Muscle of leg (tissue), 11 donors: ENCODE results near the gene MYO5A. TPM values are rescaled to one million over a fixed set of nuclear protein-coding genes. Genes with fewer than 3 reads are reported as not detected.
"Not testable (repeated sequence)": the region's sequence is repeated elsewhere in the genome, so short reads cannot be mapped to it uniquely, and the experiment has no call there.

Experiments
- DNase-seq: peaks from one replicate; pipeline ENCODE4 v3.0.0; 2013
- H3K27ac ChIP-seq: one replicate; pipeline ENCODE4 v1.5.1; 2013; ENCODE audit warnings: mild to moderate bottlenecking, low read length, control low read depth
- H3K27me3 ChIP-seq: one replicate; pipeline ENCODE4 v1.6.1; 2013; ENCODE audit warnings: low read length; ENCODE audit not compliant: control insufficient read depth, insufficient read depth
- H3K36me3 ChIP-seq: one replicate; pipeline ENCODE4 v1.6.1; 2013; ENCODE audit warnings: low read length; ENCODE audit not compliant: control insufficient read depth, insufficient read depth
- H3K4me1 ChIP-seq: one replicate; pipeline ENCODE4 v1.6.1; 2013; ENCODE audit warnings: low read length; ENCODE audit not compliant: control insufficient read depth, insufficient read depth
- H3K4me3 ChIP-seq: one replicate; pipeline ENCODE4 v1.5.1; 2013; ENCODE audit warnings: low read length, control low read depth
- H3K9me3 ChIP-seq: replicated peaks from 2 replicates; pipeline ENCODE4 v1.6.1; 2013; ENCODE audit warnings: low read depth, low read length; ENCODE audit not compliant: control insufficient read depth
- WGBS: methylation state at CpG from one replicate; pipeline ENCODE4 v1.1.5; 2013; ENCODE audit warnings: missing lambda C conversion rate; ENCODE audit not compliant: insufficient coverage; 5-methylcytosine and 5-hydroxymethylcytosine counted together
- polyA plus RNA-seq, 8 donors: library from polyadenylated mRNA; unstranded; fragments of 120-200 nt; gene quantifications; one replicate each; pipeline versions ENCODE4 v1.2.1 to v1.2.3, GENCODE V29; 2013; ENCODE audit warnings: inconsistent platforms in 1 of 8, low replicate concordance in 1 of 8; ENCODE audit not compliant: insufficient read length in 8 of 8, insufficient read depth in 1 of 8
- total RNA-seq: library from RNA; stranded (reverse); fragments of 120-200 nt; gene quantifications from one replicate; pipeline ENCODE4 v1.2.4, GENCODE V29; 2013

MYO5A gene
- total and polyA plus RNA-seq, 9 donors, result 3.9 to 9.9 (median 6.9) TPM

DNA sequence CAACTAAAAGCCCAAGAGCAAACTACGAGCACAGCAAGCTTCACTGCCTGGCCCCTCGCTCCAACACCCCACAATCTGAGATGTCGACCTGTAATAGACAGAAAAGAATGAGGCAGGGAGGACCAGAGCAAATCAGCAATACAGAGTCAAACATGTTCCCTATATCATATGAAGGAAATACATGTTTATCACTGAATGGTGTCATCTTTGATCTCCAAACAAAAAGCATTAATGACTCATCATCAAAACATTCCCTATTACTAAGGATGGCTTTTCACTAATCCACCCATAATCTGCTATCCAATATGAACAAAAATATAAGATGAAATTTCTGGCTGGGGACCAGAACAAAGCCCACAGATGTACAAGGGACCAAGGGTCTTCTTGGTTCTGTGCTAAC, 34.7 kb downstream of the MYO5A start:
- WGBS, result no CpG with 5 or more reads among the region's 3 CpGs
- Histone ChIP-seq H3K4me3 (no peak overlapping the region), H3K36me3 (no peaks in the 10 kb centered on the region)

DNA sequence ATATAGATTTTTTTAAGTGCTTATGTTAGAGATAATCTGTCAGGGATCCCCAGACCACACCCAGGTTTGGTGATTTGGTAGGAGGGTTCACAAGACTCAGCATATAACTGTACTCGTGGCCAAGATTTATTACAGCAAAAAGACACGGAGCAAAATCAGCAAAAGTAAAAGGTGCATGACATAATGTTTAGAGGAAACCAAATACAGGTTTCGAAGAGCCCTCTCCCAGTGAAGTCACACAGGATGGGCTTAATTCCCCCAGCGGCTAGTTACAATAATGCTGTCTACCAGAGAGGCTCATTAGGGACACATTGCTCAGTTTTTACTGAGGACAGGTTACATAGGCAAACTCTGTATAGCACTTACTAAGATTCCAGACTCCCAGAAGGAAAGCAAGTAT, 36.5 kb downstream of the MYO5A start:
- no peak overlapping the region for H3K4me3 ChIP-seq
- no peak overlapping the region for H3K27ac ChIP-seq
- 73% methylated on average over 3 of the region's 4 CpGs for WGBS
- DNase-seq, result no peak
- no peaks in the 10 kb centered on the region for H3K9me3 ChIP-seq
- H3K4me1 ChIP-seq, result no peaks in the 10 kb centered on the region
- no peaks in the 10 kb centered on the region for H3K36me3 ChIP-seq
- no peaks in the 10 kb centered on the region for H3K27me3 ChIP-seq

More for the DNA sequence above, 34.7 kb downstream of the MYO5A start:
- Histone ChIP-seq H3K27ac (no peak overlapping the region), H3K4me1 (no peaks in the 10 kb centered on the region), H3K27me3 (no peaks in the 10 kb centered on the region), H3K9me3 (no peaks in the 10 kb centered on the region)
- no peak for DNase-seq

DNA sequence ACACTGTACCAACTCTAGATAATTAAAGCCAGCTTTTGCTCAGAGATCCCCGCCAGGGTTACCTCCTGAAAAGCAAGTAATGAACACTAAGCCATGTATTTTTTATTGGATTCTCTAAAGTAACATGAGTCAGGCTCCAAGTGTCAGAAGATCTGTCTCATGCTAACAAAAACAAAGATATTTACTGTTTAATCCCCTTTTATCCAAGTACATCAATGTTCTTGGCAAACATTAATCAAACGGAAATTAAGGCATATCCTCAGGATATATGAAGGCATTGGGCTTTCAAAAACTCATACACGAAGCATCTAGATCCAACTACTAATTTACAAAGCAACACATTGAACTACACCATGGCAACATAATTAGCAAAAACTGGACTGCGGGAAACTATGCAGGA, 37.2 kb downstream of the MYO5A start:
- Histone ChIP-seq H3K36me3 (no peaks in the 10 kb centered on the region), H3K4me1 (no peaks in the 10 kb centered on the region), H3K4me3 (no peak overlapping the region), H3K9me3 (no peaks in the 10 kb centered on the region), H3K27ac (no peak overlapping the region), H3K27me3 (no peaks in the 10 kb centered on the region)
- no CpG with 5 or more reads among the region's 4 CpGs for WGBS
- DNase-seq, result no peak

DNA sequence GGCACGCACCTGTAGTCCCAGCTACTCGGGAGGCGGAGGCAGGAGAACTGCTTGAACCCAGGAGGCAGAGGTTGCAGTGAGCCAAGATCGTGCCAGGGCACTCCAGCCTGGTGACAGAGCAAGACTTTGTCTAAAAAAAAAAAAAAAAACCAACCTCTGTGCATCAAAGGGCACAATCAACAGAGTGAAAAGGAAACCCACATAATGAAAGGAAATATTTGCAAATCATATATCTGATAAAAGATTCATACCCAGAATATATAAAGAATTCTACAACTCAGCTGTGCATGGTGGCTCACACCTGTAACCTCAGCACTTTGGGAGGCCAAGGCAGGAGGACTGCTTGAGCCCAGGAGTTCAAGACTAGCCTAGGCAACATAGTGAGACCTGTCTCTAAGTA, 39.2 kb downstream of the MYO5A start:
- H3K4me1 ChIP-seq, H3K27me3 ChIP-seq: not testable (repeated sequence)

DNA sequence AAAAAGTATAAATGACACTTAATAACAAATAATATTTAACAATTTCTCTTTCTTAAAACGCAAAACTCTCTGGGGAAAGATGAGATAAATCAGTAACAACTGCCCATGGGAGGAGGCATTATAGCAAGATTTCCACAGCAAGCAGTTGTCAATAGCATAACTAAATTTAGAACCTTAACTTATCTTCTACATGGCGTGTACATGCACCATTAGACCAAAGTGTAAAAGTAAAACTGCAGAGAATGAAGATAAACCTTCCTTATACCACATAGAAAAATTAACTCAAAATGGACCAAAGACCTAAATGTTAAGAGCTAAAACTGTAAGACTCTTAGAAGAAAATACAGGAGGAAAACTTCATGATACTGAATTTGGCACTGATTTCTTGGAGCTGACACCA, 39.9 kb downstream of the MYO5A start:
- Histone ChIP-seq H3K9me3 (no peaks in the 10 kb centered on the region), H3K4me1 (no peaks in the 10 kb centered on the region), H3K4me3 (no peak overlapping the region), H3K27me3 (no peaks in the 10 kb centered on the region), H3K27ac (no peak overlapping the region), H3K36me3 (no peaks in the 10 kb centered on the region)
- DNase-seq, result no peak
- WGBS, result no CpG with 5 or more reads among the region's 2 CpGs

More for the DNA sequence above, 39.2 kb downstream of the MYO5A start:
- not testable (repeated sequence) for H3K36me3 ChIP-seq, H3K9me3 ChIP-seq, H3K4me3 ChIP-seq, DNase-seq, H3K27ac ChIP-seq
- no CpG with 5 or more reads among the region's 4 CpGs for WGBS

DNA sequence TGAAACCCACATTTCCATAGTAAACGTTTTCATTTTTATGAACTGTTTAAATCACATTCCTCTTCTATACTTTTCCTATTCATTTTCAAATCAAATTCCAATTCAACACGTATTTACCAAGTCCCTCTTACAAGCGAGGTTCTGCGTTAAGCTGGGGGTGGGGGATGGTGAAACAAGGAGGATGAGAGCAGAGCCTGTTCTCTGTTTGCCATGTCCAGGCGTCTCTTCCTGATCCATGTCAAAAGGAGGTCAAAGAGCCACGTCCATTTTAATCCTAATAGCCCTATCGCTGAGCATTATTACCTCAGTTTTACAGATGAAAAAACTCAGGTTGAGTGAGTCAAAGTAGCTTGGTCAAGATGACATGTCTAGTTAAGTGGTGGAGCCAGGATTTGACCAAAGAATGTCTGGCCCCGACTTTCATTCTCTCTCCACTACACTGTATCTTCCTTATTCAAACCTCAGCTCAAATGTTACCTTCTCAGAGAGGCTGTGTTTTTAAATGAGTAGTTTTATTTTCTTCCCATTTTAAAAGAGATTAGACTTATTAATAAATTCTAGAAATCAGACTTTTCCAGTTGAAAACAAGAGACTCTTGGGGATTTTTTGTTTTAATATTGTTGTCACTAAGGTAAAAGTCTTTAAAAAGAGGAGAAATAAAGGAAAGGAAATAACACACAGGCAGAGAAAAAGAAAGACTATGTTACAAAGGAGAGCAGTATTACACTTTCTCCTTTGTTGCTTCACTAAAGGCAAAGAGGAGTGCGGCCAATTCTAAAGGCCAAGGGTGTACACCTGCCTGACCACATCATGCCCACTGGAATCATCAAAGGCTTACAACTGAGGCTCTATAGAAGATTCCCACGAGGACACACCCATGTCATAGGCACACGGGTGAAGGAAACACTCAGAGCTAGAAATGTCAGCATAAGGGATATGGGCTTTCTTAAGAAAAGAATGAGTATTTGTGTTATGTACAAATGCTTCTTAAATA, 42.4 kb downstream of the MYO5A start:
- Histone ChIP-seq H3K27me3 (no peaks in the 10 kb centered on the region), H3K4me3 (no peak overlapping the region), H3K27ac (no peak overlapping the region), H3K36me3 (no peaks in the 10 kb centered on the region), H3K4me1 (peaks cover 3% of the 10 kb centered on the region), H3K9me3 (no peaks in the 10 kb centered on the region)
- 70% methylated on average over 3 of the region's 11 CpGs for WGBS
- DNase-seq, result no peak

DNA sequence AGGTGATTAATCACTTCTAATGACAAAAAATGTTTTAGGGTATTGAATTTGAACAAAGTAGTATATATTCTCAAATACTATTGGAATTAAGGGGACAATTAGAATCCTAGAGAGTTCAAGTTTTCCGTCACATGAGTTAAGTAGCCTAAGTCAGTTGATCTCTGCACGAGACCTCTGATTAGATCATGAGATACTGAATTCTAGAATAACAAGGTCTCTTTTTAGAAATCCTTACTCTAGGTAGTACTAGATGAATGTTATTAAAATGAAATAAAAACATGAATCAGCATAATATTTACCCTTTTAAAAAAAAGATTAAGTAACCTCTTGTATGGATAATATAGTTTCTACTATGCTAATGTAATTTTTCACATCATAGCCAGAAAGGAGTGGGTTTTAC, 43.4 kb downstream of the MYO5A start:
- Histone ChIP-seq H3K36me3 (no peaks in the 10 kb centered on the region), H3K27me3 (no peaks in the 10 kb centered on the region), H3K9me3 (no peaks in the 10 kb centered on the region), H3K4me3 (no peak overlapping the region), H3K27ac (no peak overlapping the region), H3K4me1 (peaks cover 7% of the 10 kb centered on the region)
- DNase-seq, result no peak
- WGBS, result no CpG with 5 or more reads among the region's 2 CpGs

DNA sequence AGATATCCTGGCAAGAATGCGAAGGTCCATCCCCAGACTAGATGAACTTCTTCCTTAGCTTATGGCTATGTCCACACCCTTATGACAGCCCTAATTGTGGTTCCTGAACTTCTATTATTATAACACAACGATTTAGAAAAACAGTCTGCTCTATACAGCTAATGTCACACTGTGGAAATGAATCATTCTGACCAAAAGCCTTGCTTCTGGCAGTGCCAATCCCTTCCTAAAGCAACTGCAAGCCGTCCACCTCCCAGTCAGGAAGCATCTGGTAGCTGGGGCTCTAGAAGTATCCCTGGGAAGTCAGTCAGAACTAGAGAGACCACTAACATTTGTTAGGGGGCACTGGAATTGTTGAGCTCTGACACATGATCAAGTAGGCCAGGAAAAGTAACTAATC, 45.0 kb downstream of the MYO5A start:
- Histone ChIP-seq H3K4me1 (peaks cover 7% of the 10 kb centered on the region), H3K4me3 (no peak overlapping the region), H3K9me3 (no peaks in the 10 kb centered on the region), H3K27me3 (no peaks in the 10 kb centered on the region), H3K36me3 (no peaks in the 10 kb centered on the region), H3K27ac (no peak overlapping the region)
- no peak for DNase-seq
- WGBS, result no CpG with 5 or more reads among the region's 3 CpGs

DNA sequence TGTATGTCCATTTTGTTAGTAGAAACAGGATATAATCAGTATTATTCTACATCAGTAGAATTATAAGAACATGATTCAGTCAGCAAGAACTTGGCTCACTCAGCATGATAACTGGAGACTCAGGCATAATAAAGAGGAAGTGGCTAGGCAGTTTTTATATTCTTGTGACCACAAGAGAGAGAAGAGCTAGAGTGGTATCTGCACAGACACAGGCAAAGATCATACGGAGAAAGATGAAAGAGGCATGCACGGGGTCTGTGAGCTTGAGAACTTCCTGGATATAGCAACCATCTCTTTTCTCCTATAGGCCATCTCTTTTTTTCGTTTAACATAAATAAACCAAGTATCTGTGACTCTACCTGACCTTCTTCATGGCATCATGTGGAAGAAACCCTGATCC, 46.8 kb downstream of the MYO5A start:
- peak; percentile 73 for DNase-seq
- Histone ChIP-seq H3K27me3 (no peaks in the 10 kb centered on the region), H3K4me1 (peaks cover 7% of the 10 kb centered on the region), H3K4me3 (no peak overlapping the region), H3K9me3 (no peaks in the 10 kb centered on the region), H3K27ac (peak overlapping the region; percentile 53), H3K36me3 (no peaks in the 10 kb centered on the region)
- 80% methylated on average over 1 of the region's 3 CpGs for WGBS

DNA sequence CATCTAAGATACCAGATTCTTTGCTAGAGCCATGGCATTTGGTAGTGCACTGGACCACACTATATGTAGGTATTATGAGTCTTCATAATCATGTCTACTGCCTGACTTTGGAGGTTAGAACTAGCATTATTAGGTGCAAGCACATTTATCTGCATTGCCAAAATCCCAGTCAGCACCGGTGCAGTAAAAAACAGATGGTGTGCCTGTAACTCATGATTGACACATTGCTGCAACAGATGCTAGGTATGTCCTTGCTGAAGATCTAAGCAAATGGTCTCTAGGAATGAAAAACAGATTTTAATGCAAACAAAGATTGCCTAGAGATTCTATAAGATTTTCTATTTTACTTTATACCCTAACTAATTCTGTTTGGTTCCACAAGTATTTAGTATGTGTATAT, 47.7 kb downstream of the MYO5A start:
- WGBS, result 33% methylated on average over 1 of the region's 1 CpG
- H3K4me1 ChIP-seq, result peaks cover 7% of the 10 kb centered on the region

More for the DNA sequence above, 47.7 kb downstream of the MYO5A start:
- H3K4me3 ChIP-seq, result no peak overlapping the region
- no peaks in the 10 kb centered on the region for H3K36me3 ChIP-seq
- H3K27me3 ChIP-seq, result no peaks in the 10 kb centered on the region
- no peaks in the 10 kb centered on the region for H3K9me3 ChIP-seq
- no peak for DNase-seq
- no peak overlapping the region for H3K27ac ChIP-seq
